Lung (tissue), 12 donors: ENCODE measurements around the gene ANTXR1. TPM values are rescaled to one million over a fixed set of nuclear protein-coding genes. Genes with fewer than 3 reads are reported as not detected.

ENCODE experiments used
- ATAC-seq: fragments of 200-7000 bp; cut with Tn5 transposase; one replicate; pipeline ENCODE4 v1.9.1; 2020; ENCODE audit warnings: moderate number of reproducible peaks; ENCODE audit not compliant: insufficient read depth, low FRiP score
- DNase-seq, 3 donors: peaks; one replicate each; pipeline ENCODE4 v3.0.0-alpha.2; 2013 to 2017
- H3K27ac ChIP-seq, 2 donors: one replicate each; pipeline ENCODE4 v1.5.1; 2013; ENCODE audit warnings: mild to moderate bottlenecking in 2 of 2, moderate library complexity in 2 of 2, control low read depth in 1 of 2, inconsistent platforms in 1 of 2, low read depth in 1 of 2, low read length in 1 of 2
- H3K27me3 ChIP-seq, 3 donors: one replicate each; pipeline ENCODE4 v1.5.1; 2013; ENCODE audit warnings: low read length in 2 of 3; ENCODE audit not compliant: control insufficient read depth in 3 of 3, insufficient read depth in 3 of 3
- H3K36me3 ChIP-seq, 4 donors: one replicate each; pipeline ENCODE4 v1.5.1; 2013; ENCODE audit warnings: low read length in 4 of 4, mild to moderate bottlenecking in 1 of 4, moderate library complexity in 1 of 4; ENCODE audit not compliant: control insufficient read depth in 4 of 4, insufficient read depth in 4 of 4
- H3K4me1 ChIP-seq, 5 donors: one replicate each; pipeline ENCODE4 v1.5.1; 2013; ENCODE audit warnings: low read length in 5 of 5, mild to moderate bottlenecking in 2 of 5, moderate library complexity in 1 of 5; ENCODE audit not compliant: control insufficient read depth in 5 of 5, insufficient read depth in 5 of 5
- H3K4me3 ChIP-seq: one replicate; pipeline ENCODE4 v1.5.1; 2013; ENCODE audit warnings: mild to moderate bottlenecking, control low read depth, moderate library complexity
- H3K9ac ChIP-seq, 2 donors: one replicate each; pipeline ENCODE4 v1.5.1; 2013; ENCODE audit warnings: low read length in 2 of 2, control low read depth in 1 of 2; ENCODE audit not compliant: insufficient read depth in 1 of 2
- H3K9me3 ChIP-seq, 4 donors: one replicate each; pipeline ENCODE4 v1.5.1; 2013; ENCODE audit warnings: low read length in 3 of 4, mild to moderate bottlenecking in 1 of 4, moderate library complexity in 1 of 4; ENCODE audit not compliant: control insufficient read depth in 4 of 4, insufficient read depth in 3 of 4
- WGBS, 2 donors: extraction: QIAGEN DNeasy Blood & Tissue Kit; methylation state at CpG; one replicate each; pipeline ENCODE4 v1.1.7; 2013; 5-methylcytosine and 5-hydroxymethylcytosine counted together
- polyA plus RNA-seq, 2 donors: library from polyadenylated mRNA; stranded (reverse); fragments of 200-250 nt; gene quantifications; one replicate each; pipeline ENCODE4 v1.2.1, GENCODE V29; 2013
- total RNA-seq, 2 donors: library from RNA; depleted of rRNA in 1 of 2; stranded (reverse); fragments of >200 nt in 1 of 2; gene quantifications; one replicate each; pipeline ENCODE4 v1.2.1, GENCODE V29; 2014 to 2021
- TF ChIP-seq, protein P1 (sequence below): IDR thresholded peaks from 2 replicates; pipeline ENCODE4 v1.5.1; 2012; ENCODE audit warnings: mild to moderate bottlenecking; ENCODE audit errors: control extremely low read depth, extremely low read depth
- donor health status: control.
- donor health status: control.
- donor health status: Bipolar disorder and iron deficiency.
- donor health status: healthy.
- donor health status: DM: yes; HTN: yes; CAD: no.

Gene ANTXR1
- total and polyA plus RNA-seq, 4 donors = 13.4 to 81.0 (median 34.8) TPM

- peak in 2 of 3 donors; percentile 41 to 46 for DNase-seq
- no peak overlapping the region for H3K4me3 ChIP-seq
- 73 to 93% methylated on average over 2 of the region's 2 CpGs for WGBS, 2 donors
- H3K4me1 ChIP-seq = peaks cover 4 to 51% (median 19%) of the 10 kb centered on the region in 5 donors
- H3K9ac ChIP-seq = no peak overlapping the region
- H3K27ac ChIP-seq = peak overlapping the region in 1 of 2 donors; percentile 71
- TF ChIP-seq, protein P1, sequence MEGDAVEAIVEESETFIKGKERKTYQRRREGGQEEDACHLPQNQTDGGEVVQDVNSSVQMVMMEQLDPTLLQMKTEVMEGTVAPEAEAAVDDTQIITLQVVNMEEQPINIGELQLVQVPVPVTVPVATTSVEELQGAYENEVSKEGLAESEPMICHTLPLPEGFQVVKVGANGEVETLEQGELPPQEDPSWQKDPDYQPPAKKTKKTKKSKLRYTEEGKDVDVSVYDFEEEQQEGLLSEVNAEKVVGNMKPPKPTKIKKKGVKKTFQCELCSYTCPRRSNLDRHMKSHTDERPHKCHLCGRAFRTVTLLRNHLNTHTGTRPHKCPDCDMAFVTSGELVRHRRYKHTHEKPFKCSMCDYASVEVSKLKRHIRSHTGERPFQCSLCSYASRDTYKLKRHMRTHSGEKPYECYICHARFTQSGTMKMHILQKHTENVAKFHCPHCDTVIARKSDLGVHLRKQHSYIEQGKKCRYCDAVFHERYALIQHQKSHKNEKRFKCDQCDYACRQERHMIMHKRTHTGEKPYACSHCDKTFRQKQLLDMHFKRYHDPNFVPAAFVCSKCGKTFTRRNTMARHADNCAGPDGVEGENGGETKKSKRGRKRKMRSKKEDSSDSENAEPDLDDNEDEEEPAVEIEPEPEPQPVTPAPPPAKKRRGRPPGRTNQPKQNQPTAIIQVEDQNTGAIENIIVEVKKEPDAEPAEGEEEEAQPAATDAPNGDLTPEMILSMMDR = no peak
- no peaks in the 10 kb centered on the region for H3K9me3 ChIP-seq
- H3K27me3 ChIP-seq = no peaks in the 10 kb centered on the region
- ATAC-seq = no peak
- peaks cover 0 to 20% (median 3%) of the 10 kb centered on the region in 4 donors for H3K36me3 ChIP-seq
Observed at GRCh38 chr2:69083235-69083748, 70.3 kb downstream of the ANTXR1 start.

DNA sequence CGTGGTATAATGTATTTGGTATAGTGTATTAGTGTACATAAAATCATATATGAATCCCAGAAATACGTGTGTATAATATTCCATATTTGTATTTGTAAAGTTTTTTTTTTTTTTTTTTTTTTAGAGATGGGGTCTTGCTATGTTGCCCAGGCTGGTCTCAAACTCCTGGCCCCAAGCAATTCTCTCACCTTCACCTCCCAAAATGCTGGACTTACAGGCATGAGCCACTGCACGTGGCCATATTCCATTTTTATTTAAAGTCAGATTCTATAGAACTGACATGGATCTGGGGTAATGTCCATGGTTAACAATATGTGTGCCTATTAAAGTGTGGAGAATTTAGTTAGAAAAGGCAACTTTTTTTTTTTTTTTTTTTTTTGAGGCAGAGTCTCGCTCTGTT lies 71.5 kb downstream of the ANTXR1 start:
- ATAC-seq (no peak), DNase-seq (no peak)
- Histone ChIP-seq H3K27ac (no peak overlapping the region), H3K9me3 (no peaks in the 10 kb centered on the region), H3K27me3 (no peaks in the 10 kb centered on the region), H3K4me1 (peaks cover 4 to 58% (median 19%) of the 10 kb centered on the region in 5 donors), H3K4me3 (no peak overlapping the region), H3K9ac (no peak overlapping the region), H3K36me3 (peaks cover 0 to 18% (median 4%) of the 10 kb centered on the region in 4 donors)
- WGBS, 2 donors = 92 to 95% methylated on average over 3 to 4 of the region's 4 CpGs
- TF ChIP-seq, protein P1 = no peak

DNA sequence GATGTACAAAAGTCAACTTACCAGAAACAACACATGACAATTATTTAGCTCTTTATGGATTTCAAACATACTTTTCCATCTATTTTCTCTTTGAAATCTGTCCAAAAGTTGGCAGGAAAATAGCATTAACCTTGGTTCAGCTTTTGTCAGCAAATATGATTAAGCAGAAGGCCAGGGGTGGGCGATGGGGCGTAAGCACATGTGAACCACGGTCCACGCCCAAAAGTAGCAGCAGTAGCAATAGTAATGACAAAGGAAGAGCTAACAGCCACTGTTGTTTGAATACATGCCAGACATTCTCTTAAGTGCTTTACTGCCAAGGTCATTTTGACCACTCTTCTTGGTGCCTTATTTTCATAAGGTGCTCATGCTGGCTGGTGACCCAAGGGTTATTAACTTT lies 73.5 kb downstream of the ANTXR1 start:
- Histone ChIP-seq H3K27me3 (no peaks in the 10 kb centered on the region), H3K9me3 (no peaks in the 10 kb centered on the region), H3K9ac (no peak overlapping the region), H3K4me3 (no peak overlapping the region), H3K27ac (no peak overlapping the region), H3K36me3 (peaks cover 0 to 21% (median 8%) of the 10 kb centered on the region in 4 donors), H3K4me1 (peaks cover 4 to 58% (median 19%) of the 10 kb centered on the region in 5 donors)
- ATAC-seq (no peak), DNase-seq (peak in 1 of 3 donors; percentile 49)
- TF ChIP-seq, protein P1 = no peak
- 59 to 66% methylated on average over 4 of the region's 4 CpGs for WGBS, 2 donors
